ENCODE data around the gene ATG4B.

The ATG4B gene

DNA sequence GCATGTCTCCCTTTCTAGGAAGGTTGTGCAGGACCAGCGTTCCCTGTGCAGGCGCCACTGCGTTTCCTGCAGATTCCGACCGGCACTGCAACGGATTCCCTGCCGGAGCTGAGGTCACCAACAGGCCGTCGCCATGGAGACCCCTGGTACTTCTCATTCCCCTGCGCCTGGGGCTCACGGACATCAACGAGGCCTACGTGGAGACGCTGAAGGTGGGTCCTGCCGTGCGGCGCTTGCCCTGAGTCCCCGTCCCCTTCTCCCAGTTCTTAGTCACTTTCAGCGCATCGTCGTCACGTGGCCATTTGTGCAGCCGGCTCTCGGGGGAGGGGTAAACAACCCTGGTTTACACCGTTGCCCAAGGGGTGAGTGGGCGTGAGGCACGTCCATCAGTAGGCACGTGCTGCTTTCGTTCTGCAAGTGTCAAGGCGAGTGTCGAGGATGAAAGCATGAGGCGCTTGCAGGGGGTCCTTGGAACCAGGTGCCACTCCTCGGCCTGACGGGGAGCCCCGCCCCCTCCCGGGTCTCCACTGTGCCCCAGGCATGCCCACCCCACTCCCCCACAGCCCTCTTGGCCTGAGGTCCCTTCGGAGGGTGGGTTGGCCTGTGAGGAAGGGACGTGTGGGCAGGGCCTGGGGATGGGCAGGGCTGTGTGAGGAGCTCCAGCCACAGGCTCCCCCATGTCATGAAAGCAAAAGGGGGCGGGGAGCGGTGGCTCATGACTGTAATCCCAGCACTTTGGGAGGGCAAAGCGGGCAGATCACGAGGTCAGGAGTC lies 29.3 kb downstream of the ATG4B start:
- no peak for DNase-seq (ENCODE audit: low read depth)

GRCh38 chr2:241668354-241668753 lies 30.9 kb downstream of the ATG4B start:
- no peak for DNase-seq (ENCODE audit: low read depth)

DNA sequence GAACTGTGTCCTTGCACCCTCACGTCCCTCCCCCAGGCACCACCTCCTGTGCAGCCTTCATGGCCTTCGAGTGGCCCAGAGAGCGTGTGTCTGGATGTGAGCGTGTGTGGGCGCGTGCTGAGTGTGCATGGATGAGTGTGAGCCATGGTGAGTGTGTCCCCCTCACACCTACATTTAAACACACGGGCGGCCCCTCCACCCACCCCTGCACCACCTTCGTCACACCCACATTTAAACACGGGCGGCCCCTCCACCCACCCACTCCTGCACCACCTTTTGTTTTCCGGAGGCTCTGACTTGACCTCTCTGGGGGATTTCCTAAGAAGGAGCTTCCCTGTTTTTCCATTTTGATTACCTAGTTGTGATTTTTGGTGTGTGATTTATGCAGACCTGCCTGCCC lies 31.3 kb downstream of the ATG4B start:
- no peak for DNase-seq (ENCODE audit: low read depth)

DNA sequence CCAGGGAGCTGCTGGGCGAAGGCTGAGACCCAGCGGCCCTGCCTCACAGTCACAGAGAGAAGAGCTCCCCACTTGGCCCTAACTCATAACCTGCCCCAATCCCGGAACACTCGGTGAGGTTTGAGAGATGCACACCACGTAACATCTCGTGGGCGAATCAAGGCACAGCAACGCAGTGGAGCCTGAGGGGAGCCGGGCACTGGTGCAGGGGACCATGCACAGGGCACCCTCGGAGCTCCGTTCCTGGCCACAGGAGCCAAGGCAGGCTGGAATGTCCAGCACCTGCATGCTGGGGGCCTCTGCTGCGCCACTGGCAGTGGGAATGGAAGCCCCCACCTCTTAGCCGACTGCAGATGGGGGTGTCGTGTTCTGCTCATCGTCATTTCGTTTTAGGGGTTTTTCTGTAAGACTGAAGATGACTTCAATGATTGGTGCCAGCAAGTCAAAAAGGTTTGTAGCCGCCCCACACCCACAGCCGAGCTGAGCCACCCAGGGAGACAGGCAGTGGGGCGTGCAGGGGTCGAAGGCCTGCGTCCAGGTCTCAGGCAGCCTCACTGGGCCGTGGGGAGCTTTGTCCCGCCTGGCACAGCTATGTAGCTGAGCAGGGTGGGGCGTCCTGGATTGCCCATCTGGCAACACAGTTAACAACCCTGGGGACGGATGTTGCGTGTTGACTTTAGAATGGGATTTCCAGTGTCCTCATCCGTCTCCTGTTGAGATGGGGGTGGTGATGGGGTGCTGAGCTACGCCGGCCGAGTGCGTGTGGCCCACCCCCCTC lies 33.0 kb downstream of the ATG4B start:
- DNase-seq (ENCODE audit: low read depth): no peak

DNA sequence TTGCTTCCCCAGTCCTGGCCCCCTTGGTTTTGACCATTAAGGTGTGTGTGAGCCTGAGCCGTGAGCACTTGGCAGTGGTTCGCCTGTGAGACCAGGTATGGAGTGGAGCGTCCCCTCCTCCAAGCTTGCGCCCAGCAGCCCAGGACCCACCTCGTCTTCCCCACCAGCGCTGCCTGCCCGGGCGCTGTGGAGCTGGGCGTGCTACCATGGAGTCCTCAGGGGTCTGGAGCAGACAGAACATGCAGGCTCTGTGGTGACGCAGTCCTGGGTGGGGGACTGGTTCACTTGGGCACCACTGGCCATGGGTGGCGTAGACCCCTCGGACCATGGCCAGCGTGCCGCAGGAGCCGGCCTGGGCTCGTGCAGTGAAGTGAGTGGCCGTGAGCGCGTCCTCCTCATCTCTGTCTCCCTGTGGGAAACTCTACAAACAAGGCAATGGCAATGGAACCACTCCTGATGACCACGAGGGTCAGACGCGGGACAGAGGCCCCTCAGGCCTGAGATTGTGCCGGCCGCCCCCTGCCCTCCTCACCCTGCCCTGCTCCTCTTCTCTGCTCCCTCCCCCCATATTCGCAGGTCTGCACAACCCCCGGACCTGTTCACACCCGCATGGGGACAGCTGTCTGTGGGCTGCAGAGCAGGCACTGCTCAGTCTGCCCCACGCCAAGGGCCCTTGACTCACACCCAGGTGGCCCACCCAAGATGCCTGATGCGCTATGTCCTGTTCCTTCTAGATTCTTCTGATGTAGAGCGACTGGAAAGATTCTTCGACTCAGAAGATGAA lies 34.2 kb downstream of the ATG4B start:
- no peak for DNase-seq (ENCODE audit: low read depth)

DNA sequence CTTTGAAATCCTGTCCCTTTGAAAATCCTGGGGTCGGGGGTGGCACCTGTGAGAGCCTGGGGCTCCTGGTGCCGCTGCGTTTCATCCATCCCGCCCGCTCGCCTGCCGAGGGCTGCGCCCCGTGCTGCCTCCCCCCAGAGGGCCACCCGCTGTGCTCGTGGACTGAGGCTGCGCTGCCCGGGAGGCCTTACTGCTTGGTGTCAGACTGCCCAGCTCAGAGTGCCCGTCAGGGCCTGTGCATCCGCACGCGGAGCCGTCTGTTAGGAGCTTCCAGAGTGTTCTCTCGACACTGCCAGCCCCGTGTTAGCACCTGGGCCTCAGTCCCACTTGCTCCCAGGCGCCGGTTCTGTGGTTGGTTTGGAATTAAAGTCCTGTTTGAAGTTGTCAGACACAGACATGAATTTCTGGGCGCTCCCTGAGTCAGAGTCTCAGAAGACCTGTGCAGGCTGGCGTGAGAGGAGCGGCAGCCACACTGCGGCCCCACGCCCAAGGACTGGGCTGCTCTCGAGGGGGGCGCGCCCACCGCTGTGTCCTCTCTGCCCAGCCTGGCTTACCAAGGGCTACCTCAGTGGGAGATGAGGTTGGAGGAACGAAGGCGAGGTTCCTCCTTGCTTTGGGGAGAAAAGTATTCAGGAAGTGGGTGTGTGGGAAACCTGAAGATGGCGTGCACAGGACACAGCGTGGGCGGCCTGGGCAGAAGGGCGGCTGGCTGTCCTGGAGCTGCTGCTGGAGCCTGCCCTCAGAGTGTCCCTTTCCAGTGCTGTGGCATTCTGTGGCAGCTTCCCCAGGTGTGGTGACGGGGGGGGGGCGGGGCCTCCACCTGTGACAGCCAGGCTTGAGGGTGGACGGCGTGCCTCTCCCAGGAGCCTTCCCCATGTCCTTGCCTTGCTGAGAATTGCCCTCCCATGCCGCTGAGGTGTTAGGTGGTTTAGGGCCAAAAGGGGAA lies 35.0 kb downstream of the ATG4B start:
- DNase-seq (ENCODE audit: low read depth): no peak

- DNase-seq (ENCODE audit: low read depth): no peak
Measured at GRCh38 chr2:241673189-241673663, 35.7 kb downstream of the ATG4B start.

- DNase-seq (ENCODE audit: low read depth): no peak
Measured at GRCh38 chr2:241673797-241674725, 36.6 kb downstream of the ATG4B start.

- no peak for DNase-seq (ENCODE audit: low read depth)
Measured at GRCh38 chr2:241675885-241676284, 38.4 kb downstream of the ATG4B start.

GRCh38 chr2:241676665-241677064 lies 39.2 kb downstream of the ATG4B start:
- no peak for DNase-seq (ENCODE audit: low read depth)

DNA sequence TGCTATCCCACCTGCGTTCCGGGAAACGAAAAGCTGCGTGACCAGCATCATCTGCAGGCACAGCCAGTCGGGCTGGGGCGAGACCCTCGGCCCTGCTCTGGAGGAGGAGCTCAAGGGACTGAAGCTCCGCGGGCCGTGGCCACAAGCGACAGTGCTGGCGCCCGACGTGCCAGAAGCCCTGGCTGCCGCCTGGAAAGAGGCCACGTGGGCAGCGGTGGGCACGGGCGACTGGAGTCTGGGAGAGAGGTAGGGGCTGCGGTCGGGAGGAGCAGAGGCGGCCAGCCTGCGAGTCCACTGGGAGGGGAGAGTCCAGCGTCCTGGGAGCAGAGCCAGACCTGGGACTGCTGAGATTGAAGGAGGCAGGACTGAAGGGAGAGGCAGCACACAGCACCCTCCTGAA lies 39.9 kb downstream of the ATG4B start:
- no peak for DNase-seq (ENCODE audit: low read depth)

DNA sequence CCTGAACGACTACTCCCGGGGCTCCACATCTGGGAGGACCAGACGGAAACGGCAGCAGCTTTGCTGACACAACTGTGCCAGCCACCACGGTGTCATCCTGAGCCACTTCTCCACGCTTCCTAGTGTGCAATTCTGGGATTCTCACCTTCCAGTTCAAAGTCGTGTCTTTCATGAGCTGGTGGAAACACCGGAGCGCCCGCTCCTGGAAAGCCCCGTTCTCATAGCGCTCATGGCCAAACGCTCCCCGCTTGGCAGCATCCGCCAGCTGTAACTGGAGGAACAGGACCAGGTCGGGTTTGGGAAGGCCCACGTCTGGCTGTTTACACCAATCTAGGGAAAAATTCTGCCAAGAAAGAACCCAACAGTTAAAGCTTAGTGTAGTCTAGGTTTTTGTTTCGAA lies 40.8 kb downstream of the ATG4B start:
- no peak for DNase-seq (ENCODE audit: low read depth)

- no peak for DNase-seq (ENCODE audit: low read depth)
Measured at GRCh38 chr2:241678784-241679540, 41.5 kb downstream of the ATG4B start.

DNA sequence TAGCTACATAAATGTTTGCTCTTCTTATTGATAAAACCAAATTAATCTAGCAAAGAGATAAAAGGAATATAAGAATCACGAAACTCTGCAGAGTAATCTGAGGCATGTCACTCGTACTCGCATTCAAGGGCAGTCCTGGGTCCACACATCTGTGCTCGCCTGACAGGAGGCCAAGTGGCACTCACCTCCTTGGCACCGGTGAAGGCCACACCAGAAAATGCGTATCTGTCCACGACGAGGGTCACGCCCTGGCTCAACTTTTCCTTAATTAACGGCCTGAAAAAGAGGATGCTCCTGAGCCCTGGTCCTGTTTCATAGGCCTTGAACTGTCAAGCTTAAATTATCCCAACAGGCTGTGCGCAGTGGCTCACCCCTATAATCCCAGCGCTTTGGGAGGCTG lies 42.6 kb downstream of the ATG4B start:
- no peak for DNase-seq (ENCODE audit: low read depth)

DNA sequence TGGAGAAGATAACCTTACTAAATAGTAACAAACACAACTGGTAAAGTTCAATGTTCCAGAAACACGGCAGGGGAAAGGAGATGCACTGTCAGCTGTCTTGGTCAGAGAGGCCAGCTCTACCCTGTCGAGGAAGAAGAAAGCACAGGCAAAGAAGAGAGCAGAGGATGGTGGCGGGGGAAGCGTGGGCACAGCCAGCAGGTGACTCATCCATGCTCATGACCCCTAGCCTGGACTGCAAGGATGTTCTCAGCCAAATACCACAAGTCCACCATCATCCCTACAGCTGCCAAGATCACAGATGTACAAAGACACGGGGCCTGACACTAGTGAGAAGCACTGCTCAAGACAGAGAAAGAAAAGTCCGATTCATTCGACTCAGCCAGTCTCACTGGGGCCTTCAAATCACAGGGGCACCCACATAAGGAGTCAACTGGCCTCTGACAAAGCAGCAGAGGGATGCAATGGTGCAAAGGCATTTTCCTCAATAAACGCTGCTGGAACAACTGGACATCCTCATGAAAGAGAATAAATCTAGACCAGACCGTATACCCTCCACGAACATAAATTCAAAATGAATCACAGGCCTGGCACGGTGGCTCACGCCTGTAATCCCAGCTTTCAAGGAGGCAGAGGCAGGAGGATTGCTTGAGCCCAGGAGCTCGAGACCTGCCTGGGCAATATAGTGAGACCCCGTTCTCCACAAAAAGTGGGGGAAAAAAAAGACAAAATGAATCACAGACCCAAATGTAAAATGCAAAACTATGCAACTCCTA lies 43.5 kb downstream of the ATG4B start:
- no peak for DNase-seq (ENCODE audit: low read depth)

DNA sequence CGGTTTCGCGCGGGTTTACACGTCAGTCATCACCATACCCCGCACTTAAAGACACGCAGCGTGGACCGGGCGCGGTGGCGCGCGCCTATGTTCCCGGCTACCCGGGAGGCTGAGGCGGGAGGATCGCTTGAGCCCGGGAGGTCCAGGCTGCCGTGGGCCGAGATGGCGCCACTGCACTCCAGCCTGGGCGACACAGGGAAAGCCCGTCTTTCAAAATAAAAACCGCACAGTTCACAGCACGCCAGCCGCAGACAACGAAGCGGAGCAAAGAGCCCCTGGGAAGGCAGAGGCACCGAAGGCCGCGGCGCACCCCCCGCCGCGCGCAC lies 48.8 kb downstream of the ATG4B start:
- no peak for DNase-seq (ENCODE audit: low read depth)

DNA sequence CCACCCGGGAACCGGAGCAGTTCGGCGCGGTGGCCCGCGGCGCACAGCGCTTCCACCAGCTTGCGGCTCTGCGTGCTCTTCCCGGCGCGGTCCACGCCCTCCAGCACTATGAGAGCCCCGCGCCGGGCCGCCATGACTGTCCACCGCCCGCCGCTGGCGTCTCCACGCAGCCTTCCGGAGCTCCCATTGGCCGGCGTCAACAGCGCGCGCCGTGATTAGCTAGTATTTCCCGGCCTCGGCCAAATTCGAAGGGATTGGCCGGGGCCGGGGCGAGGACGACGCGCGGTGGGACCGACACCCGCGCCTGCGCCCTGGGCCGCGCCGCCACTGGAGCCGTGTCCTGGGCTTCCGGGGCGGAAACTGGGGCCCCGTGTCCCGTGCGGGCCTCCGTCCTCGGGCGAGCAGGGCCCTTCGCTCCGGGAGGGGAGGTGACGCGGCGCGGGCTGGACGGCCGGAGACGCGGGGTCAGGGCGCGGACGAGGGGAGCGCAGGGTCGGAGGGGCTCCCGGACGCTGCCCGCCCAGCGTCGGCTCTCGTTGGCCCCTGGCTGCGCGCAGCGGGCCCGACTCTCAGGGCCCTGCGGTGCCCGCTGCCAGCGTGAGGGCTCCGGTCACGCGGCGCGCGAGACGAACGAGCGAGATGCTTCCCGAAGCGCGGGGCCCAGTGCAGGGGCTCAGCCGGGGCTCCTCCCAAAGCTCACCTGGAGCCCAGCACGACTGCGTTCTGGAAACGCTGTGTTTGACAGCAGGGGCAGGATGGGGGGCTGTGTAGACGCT lies 49.3 kb downstream of the ATG4B start, which contains the start of gene DTYMK:
DTYMK (minus strand) TSS at position 166 of the 776 bp plus-strand sequence; CDS start at position 134, 32 bp downstream.
- DNase-seq (ENCODE audit: low read depth): peak; percentile 95

GRCh38 chr2:241689306-241689705 lies 51.8 kb downstream of the ATG4B start:
- DNase-seq (ENCODE audit: low read depth): no peak

Measured in activated T-cell treated with anti-CD3 and anti-CD28 coated beads for 24 hours (primary cell).